GM21447 (cell line): ENCODE data around the gene CXCR4.
A peak's percentile ranks its signal among the peaks of the same experiment; 100 is the strongest.
"Not testable (repeated sequence)": the region's sequence is repeated elsewhere in the genome, so short reads cannot be mapped to it uniquely, and the experiment has no call there.

Experiments used
- ATAC-seq: cut with Tn5 transposase; IDR thresholded peaks from one replicate; pipeline ENCODE4 v1.9.1; 2021; ENCODE audit not compliant: unreplicated experiment

CXCR4 gene

DNA sequence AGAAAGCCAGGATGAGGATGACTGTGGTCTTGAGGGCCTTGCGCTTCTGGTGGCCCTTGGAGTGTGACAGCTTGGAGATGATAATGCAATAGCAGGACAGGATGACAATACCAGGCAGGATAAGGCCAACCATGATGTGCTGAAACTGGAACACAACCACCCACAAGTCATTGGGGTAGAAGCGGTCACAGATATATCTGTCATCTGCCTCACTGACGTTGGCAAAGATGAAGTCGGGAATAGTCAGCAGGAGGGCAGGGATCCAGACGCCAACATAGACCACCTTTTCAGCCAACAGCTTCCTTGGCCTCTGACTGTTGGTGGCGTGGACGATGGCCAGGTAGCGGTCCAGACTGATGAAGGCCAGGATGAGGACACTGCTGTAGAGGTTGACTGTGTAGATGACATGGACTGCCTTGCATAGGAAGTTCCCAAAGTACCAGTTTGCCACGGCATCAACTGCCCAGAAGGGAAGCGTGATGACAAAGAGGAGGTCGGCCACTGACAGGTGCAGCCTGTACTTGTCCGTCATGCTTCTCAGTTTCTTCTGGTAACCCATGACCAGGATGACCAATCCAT is 2.7 kb downstream of the CXCR4 start:
- ATAC-seq: no peak

DNA sequence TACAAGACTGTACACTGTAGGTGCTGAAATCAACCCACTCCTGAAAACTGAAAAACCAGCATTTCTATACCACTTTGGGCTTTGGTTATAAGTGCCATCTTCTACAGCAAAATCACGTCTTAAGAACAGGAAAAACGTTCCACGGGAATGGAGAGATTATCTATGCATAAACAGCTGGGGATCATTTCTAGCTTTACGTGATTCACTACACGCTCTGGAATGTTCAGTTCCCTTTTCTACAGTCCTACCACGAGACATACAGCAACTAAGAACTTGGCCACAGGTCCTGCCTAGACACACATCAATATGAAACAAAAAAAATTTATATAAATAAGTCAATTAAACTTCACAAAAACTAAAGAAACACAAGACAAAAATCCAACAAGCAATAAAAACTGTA is 3.6 kb downstream of the CXCR4 start:
- no peak for ATAC-seq

GRCh38 chr2:136113209-136113971 is 4.6 kb downstream of the CXCR4 start:
- no peak for ATAC-seq

DNA sequence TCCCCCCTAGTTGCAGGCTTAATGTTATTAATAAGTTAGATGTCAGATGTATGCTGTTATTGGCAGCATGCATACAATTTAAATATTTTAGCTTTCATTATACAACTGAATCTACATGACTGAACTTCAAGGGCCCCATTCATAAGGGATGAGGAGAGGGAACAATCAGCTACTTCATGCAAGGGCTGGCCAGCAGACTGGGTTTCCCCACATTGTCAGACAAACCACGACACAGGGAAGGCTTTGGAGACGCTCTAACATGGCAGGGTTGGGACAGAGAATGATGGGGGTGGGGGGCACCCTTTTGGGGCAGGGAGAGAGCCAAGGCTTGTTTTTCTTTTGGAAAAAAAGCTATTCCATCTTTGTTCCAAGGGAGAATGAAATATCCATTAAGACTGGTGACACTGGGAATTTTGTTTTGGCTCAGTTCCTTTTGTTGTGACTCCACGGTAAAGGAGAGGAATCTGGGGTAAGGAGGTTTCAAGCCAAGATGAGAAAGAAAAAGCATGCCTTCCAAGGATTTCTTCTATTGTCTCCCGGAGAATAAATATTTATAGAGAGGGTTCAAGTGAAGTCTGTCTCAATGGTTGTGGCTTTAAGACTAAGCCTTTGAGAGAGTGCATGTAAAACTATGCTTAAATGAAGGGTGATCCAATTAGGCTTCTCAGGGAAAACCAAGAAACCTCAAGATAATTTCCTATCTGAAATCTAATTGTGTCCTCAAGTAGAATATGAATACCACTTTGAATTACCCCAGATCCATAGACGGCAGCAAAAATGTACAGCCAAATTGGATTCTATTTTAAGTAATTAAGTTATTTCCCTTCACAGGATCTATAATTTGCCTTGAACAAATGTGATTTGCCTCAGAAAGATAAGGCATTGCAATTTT is 5.4 kb downstream of the CXCR4 start:
- no peak for ATAC-seq

GRCh38 chr2:136111711-136112110 is 6.2 kb downstream of the CXCR4 start:
- ATAC-seq: no peak

DNA sequence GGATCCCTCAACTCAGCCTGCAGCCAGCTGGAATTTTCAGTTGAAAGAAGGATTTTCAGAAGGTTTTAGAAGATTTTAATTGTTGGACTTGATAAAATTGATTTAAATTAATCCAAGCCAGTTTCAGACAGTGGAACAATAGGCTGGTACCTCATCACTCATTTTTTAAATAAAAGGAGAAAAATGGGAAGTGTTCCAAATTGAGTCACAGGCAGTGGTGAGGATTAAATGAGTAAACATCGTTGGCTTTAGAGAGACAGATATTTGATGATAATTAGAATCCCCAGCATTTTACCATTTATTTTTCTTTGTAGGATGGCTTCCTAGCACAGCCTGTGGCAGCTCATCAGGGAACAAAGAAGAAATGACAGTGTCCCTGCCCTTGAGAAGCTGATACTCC is 7.4 kb downstream of the CXCR4 start:
- no peak for ATAC-seq

GRCh38 chr2:136108463-136108862 is 9.5 kb downstream of the CXCR4 start:
- no peak for ATAC-seq

GRCh38 chr2:136107051-136108033 is 10.6 kb downstream of the CXCR4 start:
- ATAC-seq: peak; percentile 62

DNA sequence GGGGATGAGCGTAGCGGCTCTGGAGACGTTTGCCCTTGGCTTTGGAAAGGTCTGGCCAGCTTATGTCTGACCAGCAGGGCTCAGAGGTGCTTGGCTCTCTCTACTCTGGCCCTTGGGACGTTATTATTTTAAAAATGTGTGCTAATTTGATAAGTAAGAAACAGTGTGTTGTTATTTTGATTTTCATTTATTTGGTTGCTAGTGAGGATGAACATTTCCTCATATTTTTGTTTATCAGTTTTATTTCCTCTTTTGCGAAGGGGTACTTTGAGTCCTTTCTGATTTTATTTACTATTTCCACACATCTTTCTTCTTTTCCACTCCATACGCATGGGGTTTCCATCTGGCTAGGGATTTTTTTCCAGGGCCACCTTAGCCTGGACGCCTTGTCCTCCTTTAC is 11.4 kb downstream of the CXCR4 start:
- no peak for ATAC-seq

DNA sequence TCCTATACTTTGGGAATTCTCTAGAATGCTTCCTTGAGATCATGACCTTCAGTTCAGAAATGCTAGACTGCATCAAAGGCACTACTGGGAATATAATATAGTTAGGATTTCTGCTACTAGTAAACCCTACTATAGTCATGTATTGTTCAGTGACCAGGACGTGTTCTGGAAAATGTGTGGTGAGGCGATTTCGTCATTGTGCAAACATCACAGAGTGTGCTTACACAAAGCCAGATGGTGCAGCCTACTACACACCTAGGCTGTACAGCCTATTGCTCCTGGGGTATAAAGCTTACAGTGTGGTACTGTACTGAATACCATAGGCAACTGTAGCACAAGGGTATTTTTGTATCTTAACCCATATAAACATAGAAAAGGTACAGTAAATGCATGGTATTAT is 13.0 kb downstream of the CXCR4 start:
- no peak for ATAC-seq

DNA sequence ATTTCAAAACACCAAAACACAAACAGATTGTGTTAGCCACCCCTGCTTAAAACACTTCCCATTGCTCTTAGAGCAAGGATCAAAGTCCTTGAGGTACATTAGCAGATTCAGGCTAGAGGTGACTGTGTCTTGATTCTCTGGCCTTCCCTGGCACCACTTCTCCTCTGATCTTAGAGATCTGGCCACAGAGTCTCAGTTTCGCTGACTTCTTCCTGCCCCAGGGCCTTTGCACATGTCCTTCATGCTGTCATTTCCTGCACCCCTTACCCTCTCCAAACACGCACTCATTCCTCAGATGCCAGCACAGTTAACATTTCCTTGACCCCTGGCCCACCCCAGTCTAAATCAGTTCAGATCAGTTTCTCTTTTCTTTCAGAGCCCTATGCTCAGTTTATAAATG is 16.9 kb downstream of the CXCR4 start:
- ATAC-seq: no peak

DNA sequence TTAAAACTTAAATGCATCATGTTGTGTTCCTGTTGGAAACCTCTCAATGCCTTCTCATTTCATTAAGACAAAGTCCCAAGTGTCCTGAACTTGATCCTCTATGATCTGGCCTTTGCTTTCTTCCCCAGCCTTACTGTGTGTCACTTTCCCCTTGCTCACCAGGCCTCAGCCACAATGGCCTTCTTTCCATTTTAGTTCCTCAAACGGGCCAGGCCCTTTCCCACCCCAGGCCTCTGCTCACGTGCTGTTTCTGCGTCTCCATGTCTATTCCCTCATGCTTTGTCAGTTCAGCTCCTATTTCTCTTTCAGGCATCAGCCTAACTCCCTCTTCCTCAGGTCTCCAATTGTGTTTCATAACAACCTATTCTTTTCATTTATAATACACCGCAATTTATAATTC is 19.5 kb downstream of the CXCR4 start:
- no peak for ATAC-seq

GRCh38 chr2:136093583-136093982 is 24.4 kb downstream of the CXCR4 start:
- no peak for ATAC-seq

GRCh38 chr2:136091899-136092298 is 26.1 kb downstream of the CXCR4 start:
- ATAC-seq: no peak

GRCh38 chr2:136087901-136088460 is 30.0 kb downstream of the CXCR4 start:
- ATAC-seq: not testable (repeated sequence)

GRCh38 chr2:136086253-136087016 is 31.5 kb downstream of the CXCR4 start:
- no peak for ATAC-seq

GRCh38 chr2:136085453-136086209 is 32.3 kb downstream of the CXCR4 start:
- ATAC-seq: no peak

- ATAC-seq: no peak
Measured at GRCh38 chr2:136081582-136082210, 36.3 kb downstream of the CXCR4 start.
